CD4-positive, alpha-beta T cell treated with Interleukin-10 for 1 hour (primary cell): ENCODE measurements around the gene TBC1D10A.

Experiments used
- DNase-seq: peaks from one replicate; pipeline ENCODE4 v3.0.0-alpha.2; 2020

Gene TBC1D10A

DNA sequence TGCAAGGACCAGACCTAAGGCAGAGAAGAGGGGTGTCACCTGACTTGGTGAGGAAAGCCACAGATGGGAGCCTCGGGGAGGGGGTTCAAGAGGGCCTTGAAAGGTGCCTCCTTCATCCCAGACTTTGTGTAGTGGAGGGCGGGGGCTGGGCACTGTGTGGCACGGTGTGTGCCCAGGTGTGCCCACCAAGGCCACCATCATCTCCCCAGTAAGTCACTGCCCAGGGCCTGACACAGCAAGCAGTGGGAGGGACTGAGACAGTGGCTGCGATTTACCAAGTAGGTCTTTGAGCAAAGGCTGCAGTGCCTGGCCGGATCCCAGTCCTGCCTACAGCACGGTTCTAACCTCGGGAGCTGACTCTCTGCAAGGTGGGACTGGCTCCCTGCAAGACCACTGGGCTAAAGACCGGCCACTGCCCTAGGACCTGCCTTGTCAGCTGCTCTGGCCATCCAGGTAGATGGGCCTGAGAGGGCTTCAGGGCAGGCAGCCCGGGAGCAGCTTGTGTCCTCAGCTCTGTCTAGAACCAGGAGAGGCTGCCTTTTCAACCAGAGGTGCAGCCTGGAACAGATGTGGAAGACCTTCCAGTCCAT is 61.5 kb downstream of the TBC1D10A start:
- no peak for DNase-seq

DNA sequence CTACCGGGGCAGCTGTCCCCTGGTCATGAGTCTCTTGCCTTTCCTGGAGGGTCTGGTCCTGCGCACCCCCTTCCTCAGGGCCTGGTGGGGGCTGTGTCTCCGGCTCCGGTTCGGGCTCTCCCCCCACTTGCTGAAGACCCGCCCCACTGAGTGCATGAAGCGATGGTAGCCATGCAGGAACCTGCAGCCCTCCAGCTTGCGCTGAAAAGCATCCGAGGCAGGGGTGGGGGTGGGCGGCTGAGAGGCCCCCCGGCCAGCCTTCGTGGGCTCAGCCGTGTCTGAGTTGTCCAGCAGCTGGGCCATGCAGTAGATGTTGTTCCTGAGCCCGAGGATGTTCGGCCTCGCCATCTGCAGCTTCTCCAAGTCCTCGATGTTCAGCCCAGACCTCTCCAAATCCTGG is 62.9 kb downstream of the TBC1D10A start:
- no peak for DNase-seq

DNA sequence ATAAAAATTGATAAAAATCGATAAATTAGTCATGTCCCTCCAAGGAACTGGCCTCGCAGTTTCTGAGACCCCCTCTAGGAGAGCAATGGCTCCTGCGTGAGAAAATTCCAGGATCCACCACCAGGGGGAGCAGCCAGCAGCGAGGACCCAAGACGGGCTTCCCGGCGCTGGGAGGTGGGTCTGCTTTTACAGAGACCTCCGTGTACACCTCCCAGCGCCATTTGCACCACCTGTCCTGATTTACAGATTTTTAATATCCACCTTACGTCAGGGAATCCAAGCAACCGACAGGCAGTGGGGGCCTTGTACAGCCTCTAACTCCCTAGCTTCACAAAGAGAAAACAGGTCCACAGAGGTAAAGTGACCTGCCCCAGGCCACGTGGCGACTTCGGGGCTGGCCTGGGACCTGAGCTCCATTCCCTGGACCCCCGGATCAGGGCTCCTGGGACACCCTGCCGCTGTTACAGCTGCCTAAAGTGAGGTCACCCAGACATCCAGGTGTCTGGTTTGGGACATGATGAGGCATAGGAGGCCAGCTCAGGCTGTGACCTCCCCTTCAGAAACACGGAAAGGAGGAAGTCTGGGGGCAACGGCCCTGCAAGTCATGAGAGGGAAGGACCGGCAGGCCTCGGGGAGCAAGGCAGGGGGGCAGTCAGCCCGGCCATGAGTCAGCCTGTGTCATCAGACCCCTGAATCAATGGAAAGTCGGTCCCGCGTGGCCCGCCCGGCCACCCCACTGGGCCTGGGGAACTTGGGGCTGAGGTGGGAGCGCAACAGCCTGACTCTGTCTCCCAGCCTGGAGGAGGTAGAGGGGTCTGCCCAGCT is 63.6 kb downstream of the TBC1D10A start:
- DNase-seq = peak; percentile 81

DNA sequence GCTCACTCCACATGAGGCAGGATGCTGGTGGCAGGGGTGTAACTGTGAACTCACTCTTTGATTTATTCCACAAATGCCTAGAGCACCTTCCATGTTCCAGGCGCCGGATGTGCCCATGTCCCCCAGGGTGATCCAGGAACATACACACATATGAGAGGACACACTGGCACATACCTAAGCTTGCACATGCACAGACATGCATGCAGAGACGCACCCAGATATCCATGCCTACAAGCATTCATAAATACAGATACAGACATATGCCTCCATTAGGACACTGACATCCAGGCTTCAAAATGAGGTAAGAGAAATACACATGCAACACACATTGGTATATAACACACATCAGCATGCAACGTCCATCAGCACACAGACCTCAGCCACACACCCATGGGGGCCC is 64.6 kb downstream of the TBC1D10A start:
- no peak for DNase-seq

DNA sequence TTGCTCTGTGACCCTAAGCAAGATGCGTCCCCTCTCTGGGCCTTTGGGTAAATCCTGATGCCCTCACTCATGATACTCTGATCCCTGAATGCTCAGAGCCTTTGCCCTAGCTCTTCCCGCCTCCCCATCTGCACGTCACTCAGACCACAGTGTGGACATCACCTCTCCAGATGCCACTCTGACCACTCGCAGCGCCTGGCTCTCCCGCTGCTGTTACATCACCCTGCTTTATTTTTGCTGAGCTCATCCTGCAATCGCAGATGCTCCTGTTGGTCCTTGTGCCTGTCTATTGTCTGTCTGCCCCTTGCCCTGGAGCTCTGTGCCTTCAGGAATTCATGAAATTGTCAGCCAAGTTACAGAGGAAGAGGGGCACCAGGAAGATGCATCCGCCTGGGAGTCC is 65.6 kb downstream of the TBC1D10A start:
- DNase-seq = no peak

DNA sequence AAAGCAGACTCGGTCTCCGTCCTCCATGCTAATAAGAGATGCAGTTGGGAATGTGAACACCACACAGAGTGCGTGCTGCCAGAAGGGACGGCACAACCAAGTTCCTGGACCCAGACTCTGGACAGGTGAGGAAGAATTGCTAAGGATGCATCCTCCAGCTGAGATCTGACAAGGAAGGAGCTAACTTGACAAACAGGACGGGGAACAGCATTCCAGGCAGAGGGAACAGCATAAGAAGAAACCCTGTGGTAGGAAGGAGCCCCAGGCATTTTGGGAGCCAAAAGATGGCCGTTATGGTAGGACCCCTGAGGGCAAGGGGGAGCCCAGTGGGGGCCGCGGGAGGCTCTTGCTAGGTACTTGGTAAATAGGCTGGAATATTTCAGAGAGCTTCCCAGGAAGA is 66.1 kb downstream of the TBC1D10A start:
- DNase-seq = no peak

DNA sequence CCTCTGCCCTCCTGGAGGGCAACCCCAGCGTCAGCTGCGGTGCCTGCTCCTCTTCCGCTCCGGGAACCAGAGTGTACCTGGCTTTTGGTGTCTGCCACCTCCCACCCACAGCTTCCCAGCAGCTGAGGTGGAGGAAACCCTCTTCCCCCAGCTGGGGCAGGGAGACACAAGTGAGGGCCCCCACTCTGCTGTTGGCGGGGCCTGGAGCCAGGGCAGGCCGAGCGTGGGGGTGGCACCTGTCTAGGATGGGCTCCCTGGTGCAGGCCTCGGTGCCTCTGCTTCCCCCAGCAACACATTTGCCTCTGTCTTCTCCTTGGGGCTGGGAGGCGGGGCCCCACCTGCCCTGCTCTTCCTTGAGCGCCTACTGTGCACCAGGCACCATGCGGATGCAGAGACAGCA is 66.5 kb downstream of the TBC1D10A start:
- no peak for DNase-seq

DNA sequence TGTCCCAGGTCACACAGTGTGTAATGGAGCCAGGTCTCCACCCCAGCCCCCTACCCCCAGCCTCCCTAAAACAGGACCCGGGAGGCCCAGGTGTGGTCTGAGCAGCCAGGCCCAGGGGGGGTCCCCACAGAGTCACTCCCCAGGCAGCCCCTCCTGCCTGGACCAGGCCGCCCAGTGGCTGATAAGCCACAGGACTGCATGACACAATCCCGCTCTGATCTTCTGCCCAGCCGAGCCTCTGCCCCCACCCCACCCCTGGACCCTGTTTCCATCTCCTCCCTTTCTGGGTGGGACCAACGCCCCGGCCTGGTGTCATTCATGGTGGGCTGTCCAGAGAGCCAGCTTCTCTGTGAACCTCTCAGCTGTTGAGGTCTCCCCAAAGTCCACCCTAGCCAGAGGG is 72.4 kb downstream of the TBC1D10A start:
- DNase-seq = no peak

DNA sequence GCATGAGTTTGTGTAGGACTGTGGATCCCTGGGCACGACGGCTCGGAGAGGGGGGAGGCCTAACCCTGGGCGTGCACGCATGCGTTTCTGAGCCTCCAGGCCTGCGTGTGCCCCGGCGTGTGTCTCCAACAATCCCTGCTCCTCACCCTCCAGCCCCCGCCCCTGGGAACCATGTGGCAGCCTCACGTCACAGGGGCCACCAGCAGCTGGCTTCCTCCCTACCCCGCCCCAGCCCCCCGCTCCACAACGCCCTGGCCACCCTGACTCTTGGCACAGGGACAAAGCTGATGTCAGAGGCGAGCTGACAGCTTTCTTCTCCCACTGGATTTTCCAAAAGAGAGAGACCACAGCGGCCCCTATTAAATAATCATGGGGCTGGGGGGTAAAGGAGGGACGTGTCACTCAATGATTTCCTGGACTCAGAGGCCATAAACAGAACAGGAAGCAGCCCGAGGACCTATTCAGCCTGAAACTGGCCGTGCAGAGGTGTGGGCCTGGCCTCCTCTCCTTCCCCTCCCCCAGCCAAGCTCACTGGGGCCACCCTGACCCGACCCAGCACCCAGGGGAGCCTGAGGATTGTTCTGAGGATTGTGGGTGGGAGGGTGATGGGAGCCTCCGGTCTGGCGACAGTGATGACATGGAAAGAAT is 73.4 kb downstream of the TBC1D10A start:
- no peak for DNase-seq

DNA sequence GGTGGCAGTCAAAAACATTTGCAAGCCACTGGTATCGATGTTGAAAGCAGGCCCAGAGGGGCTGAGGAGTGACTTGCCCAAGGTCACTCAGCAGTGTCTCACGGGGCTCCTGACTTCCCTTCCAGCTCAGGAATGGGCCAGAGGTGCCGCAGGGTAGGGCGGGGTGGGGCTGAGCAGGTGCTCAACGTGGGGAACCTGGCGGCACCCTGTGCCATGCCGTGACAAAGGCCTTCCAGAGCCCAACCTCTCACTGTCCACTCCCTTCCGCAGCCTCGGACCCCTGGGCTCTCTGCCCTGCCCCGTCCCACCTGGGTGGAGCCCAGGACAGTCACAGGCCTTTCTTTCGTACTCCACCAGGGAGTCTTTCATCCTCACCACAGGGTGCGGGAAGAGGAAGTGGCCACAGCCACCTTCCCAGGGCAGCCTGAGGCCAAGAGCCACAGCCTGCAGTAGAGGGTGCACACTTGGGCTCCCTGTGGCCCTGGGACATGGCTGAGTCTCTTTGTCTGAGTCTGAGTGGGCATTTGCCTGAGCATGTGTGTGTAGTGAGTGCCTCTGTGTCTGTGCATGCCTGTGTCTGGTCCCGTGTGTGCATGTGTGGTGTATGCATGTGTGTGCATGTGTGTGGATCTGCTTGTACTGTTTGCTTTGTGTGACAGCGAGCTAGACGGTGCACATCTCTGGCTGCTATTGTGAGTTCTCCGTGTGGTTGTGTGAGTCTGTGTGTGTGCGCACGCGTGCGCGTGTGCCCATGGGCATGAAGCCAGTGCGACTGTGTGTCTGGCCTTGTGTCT is 74.1 kb downstream of the TBC1D10A start:
- no peak for DNase-seq

DNA sequence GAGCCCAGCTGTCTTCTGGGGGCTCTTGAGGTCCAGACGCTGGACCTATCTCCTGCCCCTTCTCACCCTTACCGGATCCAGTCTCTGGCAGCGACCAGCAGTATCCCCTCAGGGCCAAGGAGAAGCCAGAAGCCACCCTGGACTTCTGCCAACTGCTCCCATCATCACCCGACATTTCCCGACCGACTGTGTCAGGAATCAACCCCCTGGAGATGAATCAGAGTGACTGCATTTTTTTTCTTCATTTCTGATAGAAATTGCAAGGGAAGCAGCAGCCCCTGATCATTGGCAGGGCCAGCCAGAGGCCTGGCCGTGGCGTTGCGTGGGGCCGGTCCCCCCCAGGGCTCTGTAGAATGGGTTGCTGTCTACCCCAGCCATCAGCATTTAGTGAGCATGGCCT is 75.0 kb downstream of the TBC1D10A start:
- no peak for DNase-seq

DNA sequence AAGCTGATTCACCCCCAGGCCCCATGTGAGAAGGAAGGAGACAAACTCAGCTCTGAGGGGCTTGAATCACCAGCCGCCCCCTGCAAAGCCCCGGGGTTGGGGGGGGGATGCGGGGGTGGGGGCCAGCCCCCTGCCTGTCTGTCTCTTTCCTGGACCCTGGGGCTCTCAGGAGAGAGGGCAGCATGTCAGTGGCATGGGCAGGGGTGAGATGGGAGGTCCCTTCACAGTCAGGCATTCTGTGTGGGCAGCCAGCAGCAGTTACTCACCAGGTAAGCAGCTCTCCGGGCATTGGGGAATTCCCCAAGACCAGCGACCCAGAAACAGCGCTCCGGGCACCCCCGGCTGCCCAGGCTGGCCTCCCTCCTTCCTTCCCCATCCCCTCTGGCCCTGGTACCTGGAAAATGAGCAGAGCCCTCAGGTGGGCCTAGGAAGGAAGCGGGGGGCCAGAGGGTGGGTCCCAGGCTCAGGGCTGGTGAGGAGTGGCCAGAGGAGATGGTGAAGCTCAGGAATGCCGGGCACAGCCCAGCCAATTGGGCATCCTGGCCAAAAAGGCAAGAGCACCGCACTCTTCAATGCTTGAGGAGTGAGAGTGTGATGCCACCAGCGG is 76.0 kb downstream of the TBC1D10A start:
- DNase-seq = no peak

DNA sequence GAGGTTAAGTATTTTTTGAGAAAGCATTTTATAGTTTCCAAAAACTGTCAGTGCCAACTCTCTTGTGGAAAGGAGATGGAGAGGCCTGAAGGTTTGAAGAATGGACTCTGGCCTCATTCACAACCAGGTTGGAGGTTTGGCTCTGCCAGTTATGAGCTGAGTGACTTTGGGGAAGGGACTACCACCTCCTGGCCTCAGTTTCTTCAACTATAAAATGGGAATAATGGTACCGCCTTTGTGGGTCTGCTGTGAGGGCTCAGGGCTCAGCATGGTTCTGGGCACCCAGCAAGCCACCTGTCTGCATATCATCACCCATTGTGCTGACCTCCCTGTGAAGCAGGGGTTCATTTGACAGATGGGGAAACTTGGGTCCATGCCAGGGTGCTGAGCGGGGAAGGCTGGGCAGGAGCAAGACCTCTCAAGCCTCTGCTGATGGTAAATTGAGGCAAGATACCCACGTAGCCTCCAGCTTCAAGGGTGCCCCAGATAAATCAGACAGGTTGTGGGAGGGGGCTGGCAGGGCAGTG is 76.6 kb downstream of the TBC1D10A start:
- DNase-seq = no peak

DNA sequence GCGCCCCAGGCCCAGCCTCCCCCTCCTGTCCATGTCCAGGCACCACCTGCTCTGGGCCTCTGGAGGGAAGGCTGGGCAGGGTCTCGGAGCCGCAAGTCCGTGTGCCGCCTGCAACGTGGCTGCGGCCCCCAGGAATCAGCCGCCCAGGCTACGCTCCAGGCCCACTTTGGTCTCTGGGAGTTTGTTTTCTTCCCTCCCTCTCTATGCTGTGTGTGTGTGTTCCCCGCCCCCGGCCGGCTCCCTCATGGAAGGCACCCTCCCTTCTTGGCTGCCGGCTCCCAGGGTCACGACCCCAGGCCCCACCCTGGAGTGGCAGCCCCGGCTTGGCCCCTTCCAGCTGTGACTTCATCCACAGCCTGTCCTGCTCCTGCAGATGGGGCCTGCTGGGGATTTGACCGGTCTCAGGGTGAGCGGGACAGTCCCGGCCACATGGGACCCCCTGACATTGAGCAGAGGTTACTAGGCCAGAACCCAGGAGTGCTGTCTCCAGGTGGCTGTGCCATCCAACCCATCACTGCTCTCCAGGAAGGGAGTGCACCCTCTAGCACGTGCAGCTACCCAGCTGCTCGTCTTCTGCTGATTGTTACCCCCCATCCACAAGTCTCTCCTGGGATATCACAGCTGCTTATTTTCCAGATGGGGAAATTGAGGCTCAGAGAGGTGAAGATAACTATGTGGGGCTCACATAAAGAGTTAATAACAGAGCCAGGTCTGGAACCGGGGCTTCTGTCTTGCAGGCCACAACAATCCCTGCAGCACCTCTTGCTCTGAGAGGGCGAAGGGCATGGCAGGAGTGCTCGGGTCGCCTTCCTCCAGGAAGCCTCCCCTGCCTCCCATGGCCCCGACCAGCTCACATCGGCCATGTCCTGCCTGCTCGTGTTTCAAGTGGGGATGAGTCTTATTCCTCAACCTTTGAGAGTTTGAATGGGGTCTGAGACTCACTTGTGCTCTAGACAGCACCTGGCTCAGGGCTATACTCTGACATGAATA is 77.4 kb downstream of the TBC1D10A start:
- no peak for DNase-seq

DNA sequence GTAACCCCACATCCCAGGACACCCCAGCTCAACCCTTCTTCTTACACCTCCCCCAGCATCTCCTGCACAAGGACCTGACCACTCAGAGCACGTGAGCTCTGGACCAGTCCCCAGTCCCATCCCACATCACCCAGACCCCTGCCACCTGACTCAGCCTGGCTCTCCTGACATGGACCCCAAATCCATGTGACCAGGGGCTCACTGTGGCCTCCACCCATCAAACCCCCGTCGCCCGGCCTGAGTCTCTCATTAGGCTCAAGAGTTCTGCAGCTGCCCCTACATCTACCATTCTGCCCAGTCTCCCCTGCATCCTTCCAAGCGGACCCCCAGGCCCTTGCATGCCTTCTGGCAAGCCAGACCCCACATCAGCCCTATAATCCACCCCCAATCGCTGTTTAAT is 78.3 kb downstream of the TBC1D10A start:
- DNase-seq = no peak

DNA sequence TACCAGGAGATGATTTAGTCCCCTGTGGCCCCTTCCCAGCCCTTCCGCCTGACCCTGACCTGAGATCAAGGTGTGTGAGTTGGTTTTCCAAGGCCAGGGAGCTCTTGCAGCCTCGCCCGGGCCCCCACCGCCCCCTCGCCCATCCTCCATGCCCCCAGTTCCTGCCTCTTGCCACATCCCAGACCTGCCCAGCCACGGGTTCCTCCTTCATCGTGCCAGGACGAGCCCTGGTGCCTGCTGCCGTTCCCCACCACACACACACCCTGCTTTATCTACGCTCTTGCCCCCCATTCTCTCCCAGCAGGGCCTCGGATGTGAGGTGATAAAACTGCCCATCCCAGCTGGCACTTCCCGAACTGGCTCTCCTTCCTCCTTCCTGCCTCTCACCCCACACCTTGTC is 78.8 kb downstream of the TBC1D10A start:
- DNase-seq = no peak

DNA sequence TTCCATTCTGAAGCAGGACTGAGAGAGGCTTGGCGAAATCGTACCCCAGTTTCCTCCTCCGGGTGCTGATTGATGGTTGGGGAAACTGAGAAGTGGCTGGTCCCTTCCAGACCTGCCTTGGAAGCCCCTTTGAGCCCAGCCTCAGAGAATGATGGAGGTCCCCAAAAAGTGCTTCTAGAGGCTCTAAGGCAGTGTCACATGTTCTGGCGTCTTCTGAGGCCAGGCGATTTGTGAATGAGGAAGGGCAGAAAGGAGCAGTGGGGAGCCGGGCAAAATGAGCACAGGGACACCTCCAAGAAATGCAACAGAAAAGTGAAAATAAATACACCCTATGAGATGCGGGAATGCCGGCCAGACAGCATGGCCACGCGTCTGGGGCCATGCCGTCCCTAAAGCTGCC is 79.2 kb downstream of the TBC1D10A start:
- no peak for DNase-seq

DNA sequence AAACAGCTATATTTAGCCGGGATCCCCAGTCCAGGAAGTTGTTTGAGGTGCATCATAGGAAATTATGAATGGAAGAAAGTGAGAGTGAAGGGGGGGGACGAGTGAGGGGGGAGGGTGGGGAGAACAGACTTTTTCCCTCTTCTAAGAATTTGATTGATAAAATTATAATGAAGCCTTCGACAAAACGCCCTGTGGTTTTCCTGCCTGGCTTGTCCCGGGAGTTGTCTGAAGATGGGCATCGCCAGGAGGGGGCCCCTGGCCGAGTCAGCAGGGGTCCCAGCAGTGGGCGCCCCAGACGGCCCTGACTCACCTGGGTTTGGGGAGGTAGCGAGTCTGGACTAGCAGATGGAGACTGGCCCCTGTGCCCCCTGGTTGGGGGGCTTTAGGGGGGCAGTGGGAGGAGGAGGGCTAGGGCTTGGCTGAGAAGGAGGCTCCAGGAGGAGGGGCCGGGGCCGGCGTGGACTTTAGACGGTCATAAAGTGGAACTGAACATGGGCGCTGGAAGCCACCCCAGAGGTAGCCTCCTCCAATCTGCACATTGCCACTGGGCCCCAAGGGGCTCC is 79.8 kb downstream of the TBC1D10A start:
- DNase-seq = no peak

DNA sequence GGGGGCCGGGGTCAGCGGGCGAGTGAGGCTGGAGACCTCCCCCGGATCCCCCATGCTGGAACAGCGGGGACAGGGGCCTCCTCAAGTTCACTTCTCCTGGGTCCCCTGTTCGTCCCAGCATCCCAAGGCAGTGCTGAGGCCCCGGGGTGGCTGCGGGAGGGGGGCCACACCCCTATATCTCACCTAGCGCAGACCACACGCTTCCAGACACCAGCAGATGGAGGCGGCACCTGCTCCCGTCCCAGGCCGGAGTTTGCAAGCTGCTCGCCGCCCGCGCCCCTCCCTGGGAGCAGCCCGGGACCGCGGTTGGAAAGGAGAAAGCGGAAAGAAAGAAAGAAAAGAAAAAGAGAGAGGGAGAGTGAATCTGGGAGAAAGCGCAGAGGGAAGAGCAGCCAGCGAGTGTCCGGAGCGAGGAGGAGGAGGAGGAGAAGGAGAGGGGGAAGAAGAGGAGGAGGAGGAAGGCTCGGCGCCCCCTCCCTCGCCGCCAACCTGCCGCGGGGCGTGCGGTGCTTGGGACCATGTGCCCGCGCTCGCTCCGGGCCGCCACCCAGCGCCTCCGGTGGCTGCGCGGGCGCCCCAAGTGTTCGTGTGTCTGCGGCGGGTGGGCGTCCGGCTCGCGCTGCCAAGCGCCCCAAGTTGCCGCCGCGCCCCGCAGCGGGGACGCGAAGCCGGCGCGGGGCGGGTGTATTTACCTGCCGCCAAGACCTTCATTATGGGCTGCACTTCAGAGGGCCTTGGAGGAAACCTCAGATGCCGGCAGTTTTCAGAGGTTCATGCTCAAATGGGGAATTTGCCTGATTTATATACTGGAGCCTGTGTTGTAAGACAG is 80.5 kb downstream of the TBC1D10A start, which contains the start of gene LIF:
Gene LIF, minus strand, starts transcription at position 775 of the 829 bp plus-strand sequence. Its CDS starts 64 bp downstream, at position 711.
- peak; percentile 53 for DNase-seq
